Neuronal stem cell (in vitro differentiated cells): ENCODE results near the gene FLNA.

ENCODE experiments used
- DNase-seq: peaks from one replicate; pipeline ENCODE4 v3.0.0-alpha.2; 2013; ENCODE audit warnings: low spot score
- H2AFZ ChIP-seq: one replicate; pipeline ENCODE4 v1.6.1; 2013; ENCODE audit warnings: mild to moderate bottlenecking, low read length, inconsistent platforms
- H2AK5ac ChIP-seq: 2 replicates; pipeline ENCODE4 v1.6.1; 2013; ENCODE audit warnings: low read depth, mild to moderate bottlenecking, inconsistent platforms, low read length, moderate library complexity, mixed read lengths
- H2BK120ac ChIP-seq: 2 replicates; pipeline ENCODE4 v1.6.1; 2013; ENCODE audit warnings: low read depth, mild to moderate bottlenecking, inconsistent platforms, low read length, moderate library complexity, mixed read lengths
- H2BK12ac ChIP-seq: one replicate; pipeline ENCODE4 v1.6.1; 2013; ENCODE audit warnings: low read length, inconsistent platforms
- H2BK15ac ChIP-seq: 2 replicates; pipeline ENCODE4 v1.6.1; 2013; ENCODE audit warnings: mild to moderate bottlenecking, low read length, inconsistent platforms, mixed read lengths
- H2BK5ac ChIP-seq: one replicate; pipeline ENCODE4 v1.6.1; 2013; ENCODE audit warnings: inconsistent platforms, mild to moderate bottlenecking, low read length, moderate library complexity
- H3K14ac ChIP-seq: one replicate; pipeline ENCODE4 v1.6.1; 2013; ENCODE audit warnings: low read length, inconsistent platforms
- H3K18ac ChIP-seq: 2 replicates; pipeline ENCODE4 v1.6.1; 2013; ENCODE audit warnings: low read length, inconsistent platforms
- H3K23ac ChIP-seq: 2 replicates; pipeline ENCODE4 v1.6.1; 2013; ENCODE audit warnings: low read depth, mild to moderate bottlenecking, mixed read lengths, low read length, inconsistent platforms; ENCODE audit not compliant: poor library complexity
- H3K27ac ChIP-seq: replicated peaks from 3 replicates; pipeline ENCODE4 v1.5.1; 2013; ENCODE audit warnings: low read length, inconsistent platforms
- H3K27me3 ChIP-seq, 3 experiments: 2 replicates each; pipeline ENCODE4 v1.6.1; 2013; ENCODE audit warnings: low read length in 3 of 3, mild to moderate bottlenecking in 2 of 3, inconsistent platforms in 1 of 3, low read depth in 1 of 3, mixed read lengths in 1 of 3, moderate library complexity in 1 of 3; ENCODE audit not compliant: control insufficient read depth in 3 of 3, insufficient read depth in 3 of 3
- H3K36me3 ChIP-seq, 2 donors: replicated peaks in 1 of 2; 2 replicates each; pipeline ENCODE4 v1.6.1; 2013; ENCODE audit warnings: low read length in 2 of 2; ENCODE audit not compliant: control insufficient read depth in 2 of 2, insufficient read depth in 2 of 2
- H3K4ac ChIP-seq: 2 replicates; pipeline ENCODE4 v1.6.1; 2013; ENCODE audit warnings: inconsistent platforms, mild to moderate bottlenecking, low read length, moderate library complexity
- H3K4me1 ChIP-seq, 2 donors: 1 replicate in 1 of 2; 2 replicates in 1 of 2; pipeline ENCODE4 v1.6.1; 2013; ENCODE audit warnings: low read length in 2 of 2, low read depth in 1 of 2; ENCODE audit not compliant: control insufficient read depth in 2 of 2, insufficient read depth in 1 of 2
- H3K4me2 ChIP-seq: one replicate; pipeline ENCODE4 v1.6.1; 2013; ENCODE audit warnings: mild to moderate bottlenecking, low read length, inconsistent platforms; ENCODE audit not compliant: insufficient read depth, poor library complexity, severe bottlenecking
- H3K4me3 ChIP-seq, 2 donors: 2 replicates each; pipeline ENCODE4 v1.5.1; 2013; ENCODE audit warnings: low read length in 2 of 2, mild to moderate bottlenecking in 2 of 2, inconsistent platforms in 1 of 2, moderate library complexity in 1 of 2
- H3K79me1 ChIP-seq: one replicate; pipeline ENCODE4 v1.6.1; 2013; ENCODE audit warnings: low read depth, mild to moderate bottlenecking, inconsistent platforms, low read length, moderate library complexity
- H3K9ac ChIP-seq: one replicate; pipeline ENCODE4 v1.6.1; 2013; ENCODE audit warnings: mild to moderate bottlenecking, low read depth, low read length, inconsistent platforms; ENCODE audit not compliant: poor library complexity
- H3K9me3 ChIP-seq, 2 donors: replicated peaks in 1 of 2; 2 replicates each; pipeline versions ENCODE3 to v1.6.1; 2013; ENCODE audit warnings: low read length in 2 of 2, mild to moderate bottlenecking in 2 of 2, inconsistent platforms in 1 of 2, low read depth in 1 of 2, mixed read lengths in 1 of 2, moderate library complexity in 1 of 2; ENCODE audit not compliant: control insufficient read depth in 2 of 2, insufficient read depth in 1 of 2
- H4K8ac ChIP-seq: one replicate; pipeline ENCODE4 v1.6.1; 2013; ENCODE audit warnings: low read depth, mild to moderate bottlenecking, inconsistent platforms, low read length, moderate library complexity
- H4K91ac ChIP-seq: one replicate; pipeline ENCODE4 v1.6.1; 2013; ENCODE audit warnings: low read length, low read depth, mild to moderate bottlenecking, inconsistent platforms; ENCODE audit not compliant: poor library complexity
- WGBS, 2 donors: extraction: QIAGEN DNeasy Blood & Tissue Kit; methylation state at CpG; one replicate each; pipeline ENCODE4 v1.1.7; 2013; ENCODE audit warnings: missing lambda C conversion rate in 2 of 2, mixed read lengths in 1 of 2; ENCODE audit not compliant: insufficient read length in 2 of 2, insufficient replicate concordance in 1 of 2; ENCODE audit errors: extremely low coverage in 2 of 2; 5-methylcytosine and 5-hydroxymethylcytosine counted together

FLNA gene

DNA sequence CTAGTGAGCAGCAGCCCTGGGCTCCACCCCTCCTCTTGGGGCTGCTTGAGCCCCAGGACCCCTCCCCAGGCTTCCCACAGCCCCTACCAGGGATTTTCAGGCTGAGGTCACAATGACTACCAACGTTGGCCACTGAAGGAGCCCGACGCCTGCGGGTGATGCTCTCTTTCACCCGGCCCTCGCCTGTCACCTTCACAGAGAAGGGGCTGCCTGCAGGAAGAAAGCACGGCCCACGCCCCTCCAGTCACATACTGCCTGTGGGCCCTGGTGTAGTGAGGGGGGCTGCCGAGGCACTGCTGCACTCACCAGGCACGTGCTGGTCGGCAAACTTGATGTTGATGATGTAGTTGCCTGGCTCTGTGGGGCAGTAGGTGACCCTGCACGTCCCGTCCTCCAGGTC lies 22.0 kb downstream of the FLNA start:
- H3K27ac ChIP-seq = no peak overlapping the region
- no peak overlapping the region for H3K23ac ChIP-seq
- H2AFZ ChIP-seq = no peak overlapping the region
- H4K91ac ChIP-seq = no peak overlapping the region
- no peak overlapping the region for H2BK15ac ChIP-seq
- no peak overlapping the region for H2BK120ac ChIP-seq
- H3K36me3 ChIP-seq = peaks cover 66 to 93% of the 10 kb centered on the region in 2 donors
- peaks cover 6% of the 10 kb centered on the region for H3K79me1 ChIP-seq
- no peak overlapping the region for H2BK12ac ChIP-seq
- H3K9me3 ChIP-seq = no peaks in the 10 kb centered on the region
- no peak overlapping the region for H3K4me3 ChIP-seq
- H3K4me2 ChIP-seq = no peak overlapping the region
- H3K18ac ChIP-seq = no peak overlapping the region
- H3K4me1 ChIP-seq = no peaks in the 10 kb centered on the region
- H2AK5ac ChIP-seq = no peak overlapping the region
- peaks cover 0 to 2% (median 0%) of the 10 kb centered on the region in 3 experiments for H3K27me3 ChIP-seq
- no peak overlapping the region for H3K9ac ChIP-seq
- no peak overlapping the region for H3K4ac ChIP-seq
- DNase-seq = no peak
- H4K8ac ChIP-seq = no peak overlapping the region
- no CpG with 5 or more reads among the region's 13 CpGs for WGBS, 2 donors
- H3K14ac ChIP-seq = no peak overlapping the region
- H2BK5ac ChIP-seq = no peak overlapping the region

DNA sequence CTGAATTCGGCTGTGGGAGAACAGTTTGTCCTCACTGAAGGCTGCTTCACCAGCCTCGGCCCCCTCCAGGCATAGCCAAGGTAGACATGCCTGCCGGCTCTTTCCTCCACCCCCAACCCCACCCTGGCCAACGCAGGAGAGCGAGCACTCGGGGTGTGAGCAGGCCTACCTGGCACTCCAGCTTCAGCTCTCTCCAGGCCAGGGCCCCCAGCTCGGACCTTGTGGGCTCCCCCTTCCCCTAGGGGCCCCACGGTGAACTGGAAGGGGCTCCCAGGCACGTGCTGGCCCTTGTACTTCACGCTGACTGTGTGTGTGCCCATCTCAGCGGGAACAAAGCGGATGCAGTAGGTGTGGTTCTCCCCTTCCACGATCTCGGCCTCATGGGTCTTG lies 22.4 kb downstream of the FLNA start:
- H3K4me1 ChIP-seq = peaks cover 0 to 4% of the 10 kb centered on the region in 2 donors
- H2BK5ac ChIP-seq = no peak overlapping the region
- no peak overlapping the region for H3K4me3 ChIP-seq
- WGBS, 2 donors = no CpG with 5 or more reads among the region's 14 CpGs
- peaks cover 4% of the 10 kb centered on the region for H3K79me1 ChIP-seq
- H3K4ac ChIP-seq = no peak overlapping the region
- no peak overlapping the region for H2BK12ac ChIP-seq
- no peak overlapping the region for H2AK5ac ChIP-seq
- H2BK120ac ChIP-seq = no peak overlapping the region
- no peak overlapping the region for H4K8ac ChIP-seq
- no peaks in the 10 kb centered on the region for H3K9me3 ChIP-seq
- no peak overlapping the region for H3K14ac ChIP-seq
- H3K23ac ChIP-seq = no peak overlapping the region
- H3K27ac ChIP-seq = no peak overlapping the region
- no peak overlapping the region for H3K18ac ChIP-seq
- no peak overlapping the region for H4K91ac ChIP-seq
- peaks cover 0 to 2% (median 0%) of the 10 kb centered on the region in 3 experiments for H3K27me3 ChIP-seq
- DNase-seq = no peak
- H2BK15ac ChIP-seq = no peak overlapping the region
- no peak overlapping the region for H3K9ac ChIP-seq
- peaks cover 63 to 88% of the 10 kb centered on the region in 2 donors for H3K36me3 ChIP-seq
- no peak overlapping the region for H3K4me2 ChIP-seq
- no peak overlapping the region for H2AFZ ChIP-seq

DNA sequence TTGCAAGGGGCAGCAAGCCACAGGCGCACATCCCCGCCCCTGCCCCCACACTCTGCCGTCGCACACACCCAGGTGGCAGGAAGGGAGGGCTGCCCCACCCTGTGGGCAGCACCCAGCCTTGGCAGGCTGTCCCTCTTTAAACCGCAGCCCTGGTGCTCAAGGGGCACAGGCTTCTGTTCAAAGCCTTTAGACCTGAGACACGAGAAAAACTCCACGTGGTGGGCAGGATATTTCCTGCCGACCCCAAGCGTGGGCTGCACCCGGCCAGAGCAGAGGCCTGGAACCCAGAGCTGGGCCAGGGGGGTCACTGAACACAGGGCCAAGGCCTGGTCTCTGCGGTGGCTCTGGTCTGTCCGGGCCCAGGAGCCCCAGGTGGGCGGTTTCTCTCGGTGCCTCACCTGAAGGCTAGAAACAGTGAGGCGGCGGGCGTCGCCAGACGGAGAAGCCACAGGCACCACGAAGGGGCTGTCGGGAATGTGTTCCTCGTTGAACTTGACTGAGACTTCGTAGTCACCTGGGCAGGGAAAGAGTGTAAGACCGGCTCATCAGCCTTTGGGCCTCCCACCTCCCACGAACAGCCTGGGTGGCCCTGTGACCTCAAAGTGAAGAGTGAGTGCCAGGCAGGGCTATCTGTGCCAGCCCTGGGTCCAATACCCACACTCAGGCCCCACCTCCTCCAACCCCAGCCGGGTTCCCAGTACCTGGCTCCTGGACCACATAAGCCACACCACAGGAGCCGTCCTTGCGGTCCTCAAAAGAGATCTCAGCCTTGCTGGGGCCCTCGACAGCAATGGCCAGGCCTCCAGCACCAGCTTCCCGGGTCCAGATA lies 23.0 kb downstream of the FLNA start:
- no peak overlapping the region for H3K18ac ChIP-seq
- no peak overlapping the region for H2BK5ac ChIP-seq
- peaks cover 0 to 4% of the 10 kb centered on the region in 2 donors for H3K4me1 ChIP-seq
- H2BK120ac ChIP-seq = no peak overlapping the region
- peaks cover 0 to 2% (median 0%) of the 10 kb centered on the region in 3 experiments for H3K27me3 ChIP-seq
- no peak for DNase-seq
- H2BK12ac ChIP-seq = no peak overlapping the region
- no peak overlapping the region for H4K91ac ChIP-seq
- H2BK15ac ChIP-seq = no peak overlapping the region
- H2AK5ac ChIP-seq = no peak overlapping the region
- no peak overlapping the region for H3K27ac ChIP-seq
- H3K23ac ChIP-seq = no peak overlapping the region
- no peak overlapping the region for H2AFZ ChIP-seq
- no CpG with 5 or more reads among the region's 30 CpGs for WGBS, 2 donors
- H3K36me3 ChIP-seq = peaks cover 63 to 82% of the 10 kb centered on the region in 2 donors
- H3K9ac ChIP-seq = no peak overlapping the region
- H3K14ac ChIP-seq = no peak overlapping the region
- H3K4me3 ChIP-seq = no peak overlapping the region
- H3K4me2 ChIP-seq = no peak overlapping the region
- H3K4ac ChIP-seq = no peak overlapping the region
- H4K8ac ChIP-seq = no peak overlapping the region
- H3K79me1 ChIP-seq = peaks cover 4% of the 10 kb centered on the region
- H3K9me3 ChIP-seq = no peaks in the 10 kb centered on the region

DNA sequence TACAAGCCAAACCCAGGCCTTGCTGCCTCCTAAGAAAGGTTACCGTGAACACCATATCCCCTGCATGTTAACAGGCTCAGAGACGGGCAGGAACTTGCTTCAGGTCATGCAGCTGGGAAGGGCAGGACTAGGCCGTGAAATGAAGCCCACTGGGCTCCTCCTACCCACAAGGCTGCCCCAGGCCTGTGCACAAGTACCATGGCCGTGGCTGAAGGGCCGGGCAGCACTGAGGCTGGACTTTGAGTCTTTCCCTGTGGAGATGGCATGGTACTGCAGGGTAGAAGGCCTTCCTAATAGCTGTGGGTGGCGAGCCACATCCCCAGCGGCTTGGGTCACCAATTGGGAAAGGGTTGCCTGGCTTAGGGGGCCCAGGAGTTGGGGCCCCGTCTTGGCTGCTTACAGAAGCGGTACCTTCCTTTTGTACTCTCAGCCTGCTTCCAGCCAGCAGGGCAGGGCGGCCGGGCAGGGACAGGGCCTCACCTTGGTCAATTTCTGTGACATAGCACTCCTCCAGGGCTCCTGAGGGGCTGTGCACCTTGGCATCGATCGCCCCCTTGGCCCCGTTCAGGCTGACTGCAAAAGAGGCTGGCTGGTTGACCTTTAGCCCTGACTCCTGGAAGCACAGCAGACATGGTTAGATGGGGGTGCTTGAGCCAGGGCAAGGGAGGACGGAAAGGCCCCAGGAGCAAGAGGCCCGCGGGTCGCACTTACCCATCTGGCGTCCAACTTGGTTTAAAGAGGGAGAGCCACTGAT lies 23.8 kb downstream of the FLNA start:
- Histone ChIP-seq H2BK120ac (no peak overlapping the region), H3K14ac (no peak overlapping the region), H2AK5ac (no peak overlapping the region), H3K18ac (no peak overlapping the region), H3K79me1 (peaks cover 3% of the 10 kb centered on the region), H4K8ac (no peak overlapping the region), H2AFZ (no peak overlapping the region), H3K4me2 (no peak overlapping the region), H3K23ac (no peak overlapping the region), H3K4me3 (no peak overlapping the region), H2BK5ac (no peak overlapping the region), H3K4ac (no peak overlapping the region), H3K9me3 (no peaks in the 10 kb centered on the region), H3K9ac (no peak overlapping the region), H4K91ac (no peak overlapping the region), H2BK12ac (no peak overlapping the region), H2BK15ac (no peak overlapping the region), H3K36me3 (peaks cover 59 to 74% of the 10 kb centered on the region in 2 donors), H3K27me3 (peaks cover 0 to 2% (median 0%) of the 10 kb centered on the region in 3 experiments), H3K27ac (no peak overlapping the region), H3K4me1 (peaks cover 0 to 4% of the 10 kb centered on the region in 2 donors)
- DNase-seq = no peak
- WGBS, 2 donors = no CpG with 5 or more reads among the region's 19 CpGs
